HepG2 (cell line): ENCODE measurements around the gene TMEM107. TPM values are rescaled to one million over a fixed set of nuclear protein-coding genes. Genes with fewer than 3 reads are reported as not detected.

Experiments used
- ASH2L ChIP-seq: fragments of 300-600, 200-600 bp; sonication (generic); IDR thresholded peaks from 2 replicates; pipeline ENCODE4 v1.7.0; 2017; ENCODE audit warnings: low read depth, mild to moderate bottlenecking, moderate library complexity, mixed read lengths, low read length; ENCODE audit not compliant: insufficient read length
- ATF7-NPFF ChIP-seq: sonication (generic); formaldehyde crosslinking; IDR thresholded peaks from 2 replicates; pipeline ENCODE4 v1.8.1; 2023; ENCODE audit warnings: mild to moderate bottlenecking, low read depth, missing genetic modification reagents, moderate library complexity
- BORCS8-MEF2B ChIP-seq: sonication (generic); formaldehyde crosslinking; IDR thresholded peaks from 2 replicates; pipeline ENCODE4 v1.8.0; 2022; ENCODE audit warnings: mild to moderate bottlenecking, missing genetic modification reagents
- BRD4 ChIP-seq: sonication (generic); formaldehyde crosslinking; IDR thresholded peaks from 2 replicates; pipeline ENCODE4 v1.4.0; 2020; ENCODE audit warnings: missing genetic modification reagents
- HMGXB4 ChIP-seq, 2 experiments: sonication (generic) in 1 of 2; formaldehyde crosslinking in 1 of 2; IDR thresholded peaks; 2 replicates each; pipeline versions ENCODE4 v1.4.0 to v1.6.1; 2018 to 2020; ENCODE audit warnings: missing genetic modification reagents in 2 of 2, borderline replicate concordance in 1 of 2, low read depth in 1 of 2, mild to moderate bottlenecking in 1 of 2, missing biosample characterization in 1 of 2
- KDM5B ChIP-seq: sonication (generic); formaldehyde crosslinking; IDR thresholded peaks from 2 replicates; pipeline ENCODE4 v1.4.0; 2020; ENCODE audit warnings: missing genetic modification reagents, mild to moderate bottlenecking, borderline replicate concordance
- MED1 ChIP-seq: sonication (generic); formaldehyde crosslinking; IDR thresholded peaks from 2 replicates; pipeline ENCODE4 v1.4.0; 2020; ENCODE audit warnings: missing genetic modification reagents
- MXD1 ChIP-seq: sonication (generic); formaldehyde crosslinking; IDR thresholded peaks from 2 replicates; pipeline ENCODE4 v1.4.0; 2020; ENCODE audit warnings: mild to moderate bottlenecking, missing genetic modification reagents
- PHF8 ChIP-seq: sonication (generic); formaldehyde crosslinking; IDR thresholded peaks from 2 replicates; pipeline ENCODE4 v1.5.0; 2020; ENCODE audit warnings: missing genetic modification reagents
- POLR2AphosphoS5 ChIP-seq: IDR thresholded peaks from 2 replicates; pipeline ENCODE4 v1.6.1; 2012; ENCODE audit warnings: low read depth, low read length
- TARDBP ChIP-seq: sonication (generic); formaldehyde crosslinking; IDR thresholded peaks from 2 replicates; pipeline ENCODE4 v1.8.0; 2022; ENCODE audit warnings: mild to moderate bottlenecking, missing genetic modification reagents
- ZHX1 ChIP-seq: sonication (generic); formaldehyde crosslinking; IDR thresholded peaks from 2 replicates; pipeline ENCODE4 v1.8.1; 2022; ENCODE audit warnings: low read depth, mild to moderate bottlenecking, missing genetic modification reagents
- ZNF281 ChIP-seq: sonication (generic); formaldehyde crosslinking; IDR thresholded peaks from 2 replicates; pipeline ENCODE4 v1.4.0; 2020; ENCODE audit warnings: missing genetic modification reagents, borderline replicate concordance
- ZNF343 ChIP-seq: sonication (generic); formaldehyde crosslinking; IDR thresholded peaks from 2 replicates; pipeline ENCODE4 v1.4.0; 2020; ENCODE audit warnings: mild to moderate bottlenecking, missing genetic modification reagents
- ZNF354B ChIP-seq: sonication (generic); formaldehyde crosslinking; IDR thresholded peaks from 2 replicates; pipeline ENCODE4 v1.8.0; 2022; ENCODE audit warnings: mild to moderate bottlenecking, missing genetic modification reagents
- ZNF382 ChIP-seq: sonication (generic); formaldehyde crosslinking; IDR thresholded peaks from 2 replicates; pipeline ENCODE4 v1.5.0; 2020; ENCODE audit warnings: missing genetic modification reagents, mild to moderate bottlenecking, borderline replicate concordance
- ZNF777 ChIP-seq: sonication (generic); formaldehyde crosslinking; IDR thresholded peaks from 2 replicates; pipeline ENCODE4 v1.4.0; 2020; ENCODE audit warnings: missing genetic modification reagents
- ZSCAN5A ChIP-seq: sonication (generic); formaldehyde crosslinking; IDR thresholded peaks from 2 replicates; pipeline ENCODE4 v1.8.0; 2022; ENCODE audit warnings: mild to moderate bottlenecking, missing genetic modification reagents, borderline replicate concordance
- polyA plus RNA-seq, 8 experiments: library from polyadenylated mRNA; depleted of rRNA in 3 of 8; stranded (reverse) in 7 of 8; unstranded in 1 of 8; fragments of >200 nt; fragmentation: Illumina TruSeq in 4 of 8; extraction: Trizol in 4 of 8; gene quantifications; 2 replicates each; pipeline versions ENCODE4 v1.2.1 to v1.2.3, GENCODE V29; 2011 to 2016; ENCODE audit warnings: low read depth in 4 of 8, missing spikeins in 1 of 8, mixed read lengths in 1 of 8; ENCODE audit not compliant: insufficient read depth in 1 of 8
- total RNA-seq, 5 experiments: library from RNA; depleted of rRNA; stranded (reverse); fragments of >200 nt; fragmentation: Illumina TruSeq; extraction: Trizol; gene quantifications; 2 replicates each; pipeline ENCODE4 v1.2.3, GENCODE V29; 2016; ENCODE audit warnings: low read depth in 1 of 5

TMEM107 gene
- total and polyA plus RNA-seq, 2 of the 13 experiments (the other 11 are each of a cell fraction or from before 2014, with no cell fraction given), result 7.2 to 15.3 TPM

GRCh38 chr17:8220783-8221662, 44.8 kb upstream of the TMEM107 start (continued):
- TF ChIP-seq ZSCAN5A (CRISPR knock-in tag), result 0 out of 2 replicates have a peak, but pooled peaks have one; percentile 8
- peak; percentile 60; the same call in 1 of the 2 replicates for TF ChIP-seq TARDBP
- no peak for TF ChIP-seq POLR2AphosphoS5
- TF ChIP-seq ATF7-NPFF (CRISPR knock-in tag), result 0 out of 2 replicates have a peak, but pooled peaks have one; percentile 1
- TF ChIP-seq ASH2L, result peak; percentile 50
- no peak for TF ChIP-seq ZHX1 (CRISPR knock-in tag)
- no peak for TF ChIP-seq BRD4 (CRISPR knock-in tag)
- TF ChIP-seq ZNF354B, result 0 out of 2 replicates have a peak, but pooled peaks have one; percentile 21
- peak; percentile 59; the same call in 1 of the 2 replicates for TF ChIP-seq MED1 (CRISPR knock-in tag)
- TF ChIP-seq ZNF281 (CRISPR knock-in tag), result peak; percentile 29; the same call in 1 of the 2 replicates
- peak; percentile 45 for TF ChIP-seq BORCS8-MEF2B (CRISPR knock-in tag)
- peak; percentile 97 to 98 for TF ChIP-seq HMGXB4 (CRISPR knock-in tag; IDR thresholded peaks at IDR 0.05; ENCODE audit: borderline replicate concordance in 1 of 2, low read depth in 1 of 2)
- TF ChIP-seq ZNF777, result peak; percentile 89
- no peak for TF ChIP-seq ZNF343 (CRISPR knock-in tag)
- TF ChIP-seq MXD1 (CRISPR knock-in tag), result no peak; the same call in 1 of the 2 replicates
- peak; percentile 10; the same call in 1 of the 2 replicates for TF ChIP-seq KDM5B (CRISPR knock-in tag)
- TF ChIP-seq ZNF382 (CRISPR knock-in tag), result no peak
- peak; percentile 51; the same call in 1 of the 2 replicates for TF ChIP-seq PHF8
